Stimulated activated CD4-positive, alpha-beta T cell treated with anti-CD3 and anti-CD28 coated beads, TNF-alpha, amount 100 ng/mL, for 24 hours (primary cell): Measurements from ENCODE around the gene PLEKHN1.

Source experiments
- DNase-seq, 3 experiments: peaks; one replicate each; pipeline ENCODE4 v3.0.0-alpha.2; 2020; ENCODE audit warnings: low read depth in 3 of 3

Gene PLEKHN1

DNA sequence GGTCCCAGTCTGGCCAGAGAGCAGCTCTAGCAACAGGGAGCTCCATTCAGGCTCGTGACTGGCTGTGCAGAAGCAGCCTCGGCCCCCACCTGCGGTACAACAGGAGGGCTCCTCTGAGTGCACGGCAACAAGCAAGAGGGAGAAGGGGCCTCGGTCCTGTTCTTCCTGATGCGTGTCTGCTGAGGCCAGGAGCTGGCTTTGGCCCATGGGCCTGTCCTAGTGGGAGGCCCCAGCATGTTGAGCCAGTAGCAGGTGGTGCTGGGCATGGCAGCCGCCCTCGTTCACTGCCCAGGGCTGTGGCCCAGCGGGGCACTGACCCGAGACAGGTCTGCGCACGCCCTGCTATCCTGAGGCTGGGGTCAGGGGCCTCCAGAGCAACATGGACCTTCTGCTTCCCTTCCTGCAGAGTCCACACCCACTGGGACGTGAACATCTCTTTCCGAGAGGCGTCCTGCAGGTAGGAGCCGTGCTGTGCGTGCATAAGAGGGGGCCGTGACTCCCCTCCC lies 35.6 kb upstream of the PLEKHN1 start:
- no peak for DNase-seq

DNA sequence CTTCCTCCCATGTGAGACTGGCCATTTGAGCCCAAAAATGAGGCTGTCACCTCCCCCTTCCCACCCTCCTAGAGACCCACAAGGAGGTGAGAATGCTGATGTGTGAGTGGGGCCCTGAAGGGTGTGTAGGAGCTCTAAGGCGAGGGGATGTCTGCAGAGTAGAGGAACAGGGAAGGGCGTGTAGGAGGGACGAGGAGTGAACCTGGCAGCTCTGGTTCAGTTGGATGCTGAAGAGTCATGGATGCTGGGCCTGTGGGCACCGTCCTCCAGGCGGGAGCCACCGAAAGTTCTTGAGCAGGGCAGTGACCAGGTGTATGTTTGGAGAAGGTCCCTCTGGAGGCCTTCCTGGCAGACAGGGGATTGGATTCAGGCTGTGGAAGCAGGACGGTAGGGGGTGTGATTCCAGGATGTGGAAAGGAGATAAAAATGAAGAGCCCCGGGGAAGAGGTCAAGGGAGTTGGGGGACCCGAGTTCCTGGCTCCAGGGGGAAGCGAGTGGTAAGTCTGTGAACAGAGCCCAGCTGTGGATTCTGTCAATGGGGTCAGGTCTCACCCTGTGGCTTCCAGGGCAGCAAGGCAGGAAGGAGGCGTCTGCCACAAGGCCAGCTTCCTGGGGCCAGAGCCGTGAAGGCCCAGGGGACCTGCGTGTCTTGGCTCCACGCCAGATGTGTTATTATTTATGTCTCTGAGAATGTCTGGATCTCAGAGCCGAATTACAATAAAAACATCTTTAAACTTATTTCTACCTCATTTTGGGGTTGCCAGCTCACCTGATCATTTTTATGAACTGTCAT lies 34.7 kb upstream of the PLEKHN1 start:
- DNase-seq = no peak

DNA sequence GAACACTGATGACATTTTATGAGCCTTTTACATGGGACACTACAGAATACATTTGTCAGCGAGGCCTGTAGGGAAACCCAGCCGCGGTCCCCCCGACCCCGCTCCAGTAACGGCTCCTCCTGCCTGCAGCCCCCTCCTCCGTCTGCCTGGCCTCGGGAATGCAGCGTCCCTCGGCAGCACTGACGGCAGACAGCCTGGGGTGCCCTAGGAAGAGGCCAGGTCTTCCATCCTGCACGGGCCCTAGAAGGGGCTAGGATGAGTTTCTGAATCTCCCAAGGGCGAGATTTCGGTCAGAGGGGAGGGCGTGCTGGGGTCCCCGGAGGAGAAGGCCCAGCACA lies 34.1 kb upstream of the PLEKHN1 start:
- no peak for DNase-seq

DNA sequence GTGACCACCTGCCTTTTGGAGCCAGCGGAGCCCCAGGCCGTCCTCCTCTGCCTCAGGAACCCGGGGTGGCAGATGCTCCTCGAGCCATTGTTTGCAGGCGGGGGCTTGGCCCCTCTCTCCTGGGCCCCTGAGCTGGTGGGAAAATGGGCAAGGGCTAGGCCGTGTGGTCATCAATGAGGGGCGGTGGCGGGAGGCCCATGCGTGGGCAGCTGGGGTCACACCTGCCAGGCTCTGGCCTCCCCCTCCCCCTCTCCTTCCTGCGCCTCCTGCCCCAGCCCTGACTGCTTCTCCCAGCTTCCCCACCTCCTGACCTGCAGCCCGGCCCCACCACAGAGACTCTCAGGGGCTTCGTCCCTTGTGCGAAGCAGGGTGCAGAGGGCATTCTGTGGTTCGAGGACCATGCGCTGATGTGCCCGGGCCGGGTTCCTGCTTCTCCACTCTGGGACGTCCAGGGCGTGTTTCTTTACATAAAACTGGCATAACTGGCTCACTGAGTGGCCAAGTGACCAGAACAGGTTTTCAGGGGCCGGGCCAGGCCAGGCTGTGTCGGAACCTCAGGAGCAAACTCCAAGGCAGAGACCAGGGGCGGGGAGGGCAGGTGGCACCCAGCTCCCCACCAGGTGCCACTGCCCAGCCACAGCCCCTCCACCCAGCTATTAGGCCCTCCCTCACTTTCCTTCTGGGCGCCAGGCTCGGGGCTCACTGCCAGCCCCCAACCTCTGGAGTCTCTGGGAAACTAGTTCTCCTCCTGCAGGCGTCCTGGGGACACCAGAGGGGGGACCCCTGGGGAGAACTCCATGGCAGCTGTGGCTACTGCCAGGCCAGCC lies 33.3 kb upstream of the PLEKHN1 start:
- no peak for DNase-seq

DNA sequence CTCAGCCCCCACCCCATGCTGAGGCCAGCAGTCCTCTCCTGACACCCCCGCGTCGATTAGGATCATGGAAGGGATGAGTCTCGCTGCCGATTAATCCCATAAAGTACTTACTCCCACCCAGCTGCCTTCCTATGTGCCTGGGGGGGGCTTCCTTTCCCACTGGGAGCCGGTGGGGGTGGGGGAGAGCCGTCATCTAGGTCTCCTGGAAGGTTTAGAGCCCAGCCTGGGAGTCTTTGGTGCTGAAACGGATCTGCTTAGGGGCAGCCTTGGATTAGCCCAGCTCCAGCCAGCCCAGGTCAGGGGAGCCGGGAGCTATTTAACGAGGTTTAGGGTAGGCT lies 32.7 kb upstream of the PLEKHN1 start:
- no peak for DNase-seq

DNA sequence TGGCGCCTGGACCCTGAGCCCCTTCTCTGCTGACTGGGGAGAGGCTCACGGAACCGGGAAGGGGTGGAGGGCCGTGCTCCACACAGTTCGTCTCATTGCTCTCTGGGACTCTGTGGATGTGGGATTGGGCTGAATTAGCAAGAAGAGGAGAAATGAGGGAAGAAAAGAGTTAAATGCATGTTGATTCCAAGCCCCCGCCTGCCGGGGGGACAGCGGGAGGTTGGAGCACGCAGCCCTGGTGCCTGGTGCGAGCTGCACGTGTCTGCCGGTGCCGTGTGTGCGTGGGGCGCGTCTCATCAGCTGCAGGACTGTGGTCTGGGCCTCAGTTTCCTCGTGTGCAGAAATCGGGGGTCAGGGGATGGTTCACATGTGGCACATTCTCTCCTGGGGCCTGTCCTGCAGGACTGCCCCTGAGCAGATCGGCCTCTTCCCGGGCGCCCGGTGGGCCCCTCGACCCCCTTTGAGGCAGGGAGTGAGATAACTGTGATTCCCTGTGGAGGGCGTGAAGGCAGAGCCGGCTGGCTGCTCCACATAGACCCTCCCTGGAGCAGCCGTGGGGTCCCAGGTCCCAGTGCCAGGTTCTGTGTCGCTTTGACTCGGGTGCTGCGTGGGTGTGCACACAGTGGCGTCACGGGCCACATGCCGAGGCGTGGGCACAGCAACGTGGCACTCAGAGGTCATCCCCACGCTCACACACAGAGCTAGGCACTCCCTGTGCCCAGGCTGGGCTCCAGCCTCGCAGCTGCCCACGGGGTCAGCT lies 31.1 kb upstream of the PLEKHN1 start:
- DNase-seq = no peak

DNA sequence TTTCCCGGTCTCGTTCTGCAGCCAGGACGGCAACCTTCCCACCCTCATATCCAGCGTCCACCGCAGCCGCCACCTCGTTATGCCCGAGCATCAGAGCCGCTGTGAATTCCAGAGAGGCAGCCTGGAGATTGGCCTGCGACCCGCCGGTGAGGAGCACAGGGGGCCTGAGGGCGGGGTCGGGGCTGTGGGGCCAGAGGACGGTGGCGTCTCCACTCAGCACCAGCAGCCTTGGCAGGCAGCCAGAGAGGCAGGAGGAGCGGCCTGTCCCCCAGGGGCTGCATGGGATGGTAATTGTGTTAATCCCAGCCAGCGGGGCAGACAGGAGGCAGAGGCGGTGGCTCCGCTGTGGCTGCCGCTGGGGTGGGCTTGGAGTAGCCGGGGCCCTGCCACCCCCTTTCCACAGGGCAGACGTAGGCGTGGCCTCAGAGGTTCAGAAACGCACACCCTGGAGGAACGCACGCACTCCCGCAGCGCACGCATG lies 30.5 kb upstream of the PLEKHN1 start:
- no peak for DNase-seq

DNA sequence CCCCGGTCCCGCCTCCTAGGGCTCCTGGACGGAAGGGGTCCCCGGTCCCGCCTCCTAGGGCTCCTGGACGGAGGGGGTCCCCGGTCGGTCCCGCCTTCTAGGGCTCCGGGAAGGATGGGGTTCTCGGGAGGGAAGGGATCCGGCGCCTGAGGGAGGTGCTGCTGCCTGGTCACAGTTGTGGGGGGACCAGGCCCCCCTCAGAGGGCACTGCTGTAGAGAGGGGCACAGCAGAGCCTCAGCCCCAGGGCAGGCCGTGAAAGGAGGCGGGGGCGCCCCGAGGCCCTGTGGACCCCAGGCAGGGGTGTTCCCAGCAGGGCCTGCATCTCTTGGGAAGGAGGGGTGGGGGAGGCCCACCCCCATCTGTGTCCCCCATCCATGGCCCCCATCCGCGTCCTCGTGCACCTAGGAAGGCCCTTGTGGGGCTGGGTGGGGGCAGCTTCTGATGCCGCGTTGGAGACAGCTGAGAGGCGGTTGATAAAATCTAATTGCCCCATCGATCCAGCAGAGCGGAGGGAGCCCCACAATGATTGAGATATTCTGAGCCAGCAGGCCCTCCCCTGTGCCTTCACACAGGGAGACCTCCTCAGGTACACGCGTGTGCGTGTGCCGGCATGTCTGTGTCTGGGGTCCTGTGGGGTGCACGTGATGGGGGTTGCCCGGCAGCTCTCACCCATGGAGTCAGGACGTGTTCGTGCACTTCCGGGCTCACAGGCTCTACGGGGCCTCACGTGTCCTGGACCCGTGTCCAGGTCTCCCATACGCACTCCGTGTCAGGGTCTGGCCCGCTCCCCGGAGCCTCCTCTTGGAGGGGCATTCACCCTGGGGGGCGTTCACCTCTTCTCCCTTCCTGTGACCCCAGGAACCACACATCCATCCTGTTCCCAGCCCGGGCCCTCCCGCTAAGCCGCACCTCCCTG lies 29.7 kb upstream of the PLEKHN1 start:
- no peak for DNase-seq

DNA sequence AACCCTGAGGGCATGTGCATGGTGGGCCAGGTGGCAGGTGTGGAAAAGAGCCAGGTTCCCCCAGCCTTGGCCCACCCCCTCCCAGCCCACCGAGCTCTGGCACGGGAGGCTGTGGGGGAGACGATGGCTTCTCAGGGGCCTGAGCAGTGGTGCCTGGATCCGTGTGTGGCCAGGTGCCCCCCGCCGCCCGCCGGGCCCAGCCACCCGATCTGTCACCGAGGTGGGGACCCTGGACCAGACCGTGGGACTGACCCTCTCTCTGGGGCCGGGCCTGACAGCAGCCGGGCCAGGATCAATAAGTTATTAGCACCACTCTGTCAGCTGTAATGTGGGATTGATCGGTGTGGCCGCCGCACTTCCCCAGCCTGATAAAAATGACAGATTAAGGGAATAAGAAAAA lies 28.8 kb upstream of the PLEKHN1 start:
- DNase-seq = no peak

DNA sequence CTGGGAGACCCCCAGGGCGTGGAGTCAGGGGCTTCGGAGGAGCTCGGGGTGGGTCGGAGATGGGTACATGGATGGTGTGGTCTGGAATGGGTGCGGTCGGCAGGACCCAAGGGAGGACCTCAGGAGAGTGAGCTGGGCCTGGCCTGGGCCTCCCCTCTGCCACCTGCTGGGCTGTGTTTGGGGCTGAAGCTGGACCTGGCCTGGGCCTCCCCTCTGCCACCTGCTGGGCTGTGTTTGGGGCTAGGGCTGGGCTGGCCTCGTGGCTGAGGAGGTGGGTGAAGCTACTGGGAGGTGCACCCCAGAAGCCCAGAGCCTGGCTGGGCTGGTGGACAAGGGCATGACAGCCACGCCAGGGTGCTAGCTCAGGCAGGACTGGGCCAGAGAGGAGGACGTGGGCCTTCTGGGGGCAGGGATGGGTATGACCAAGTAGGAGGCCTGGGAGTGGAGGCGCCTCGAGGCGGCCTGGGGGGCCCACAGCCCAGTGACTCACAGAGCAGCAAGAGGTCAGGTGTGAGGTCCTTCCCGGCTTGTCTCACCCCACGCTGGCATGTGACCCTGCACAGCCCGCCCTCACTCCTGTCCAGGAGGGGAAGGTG lies 28.1 kb upstream of the PLEKHN1 start:
- no peak for DNase-seq

DNA sequence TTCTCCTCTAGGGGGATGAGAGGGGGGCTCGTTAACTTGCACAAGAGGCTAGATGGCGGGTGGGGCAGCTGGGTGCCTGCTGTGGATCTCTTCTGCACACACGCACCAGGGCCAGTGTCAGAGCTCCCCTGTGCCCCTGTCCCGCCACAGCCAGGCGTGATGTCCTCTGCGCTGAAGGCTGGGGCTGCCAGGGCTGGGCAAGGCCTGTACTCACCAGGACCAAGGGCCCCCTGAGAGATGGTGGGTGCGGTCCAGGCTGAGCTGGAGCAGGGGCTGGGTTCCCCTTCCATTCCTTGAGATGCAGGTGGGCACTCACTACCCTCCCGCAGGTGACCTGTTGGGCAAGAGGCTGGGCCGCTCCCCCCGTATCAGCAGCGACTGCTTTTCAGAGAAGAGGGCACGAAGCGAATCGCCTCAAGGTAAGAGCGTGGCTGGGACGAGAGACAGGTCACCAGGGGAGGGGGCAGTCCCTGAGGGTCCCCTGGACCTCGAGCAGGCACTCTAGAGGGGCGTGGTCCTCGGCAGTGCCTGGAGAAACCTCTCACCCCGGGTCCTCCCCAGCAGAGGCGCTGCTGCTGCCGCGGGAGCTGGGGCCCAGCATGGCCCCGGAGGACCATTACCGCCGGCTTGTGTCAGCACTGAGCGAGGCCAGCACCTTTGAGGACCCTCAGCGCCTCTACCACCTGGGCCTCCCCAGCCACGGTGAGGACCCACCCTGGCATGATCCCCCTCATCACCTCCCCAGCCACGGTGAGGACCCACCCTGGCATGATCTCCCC lies 27.4 kb upstream of the PLEKHN1 start:
- DNase-seq = no peak

DNA sequence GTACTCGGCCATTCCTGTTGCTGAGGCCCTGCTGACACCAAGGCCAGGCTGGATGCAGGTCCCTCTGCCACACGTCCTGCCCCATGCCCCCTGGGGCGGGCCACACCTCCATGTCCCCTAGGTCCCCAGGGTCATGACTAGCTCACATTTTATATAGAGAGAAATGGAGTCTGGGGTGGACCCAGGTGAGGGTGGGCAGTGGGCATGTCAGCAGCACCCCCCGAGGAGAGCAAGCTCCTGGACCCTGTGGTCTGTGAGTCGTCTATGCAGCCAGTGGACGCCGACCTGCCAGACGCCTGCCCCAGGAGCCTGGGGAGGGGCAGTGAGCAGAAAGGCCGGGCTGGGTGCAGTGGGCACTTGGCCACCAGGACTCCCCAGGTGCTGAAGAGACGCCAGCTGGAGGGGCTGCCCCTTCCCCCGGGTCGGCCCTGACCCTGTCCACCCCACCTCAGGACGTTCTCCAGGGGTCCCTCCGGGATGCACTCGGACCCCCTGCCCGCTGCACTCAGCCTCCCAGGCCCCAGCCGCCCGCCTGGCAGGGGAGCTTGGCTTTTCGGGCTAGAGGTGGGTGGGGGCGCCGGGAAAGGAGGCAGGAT lies 26.7 kb upstream of the PLEKHN1 start:
- no peak for DNase-seq

DNA sequence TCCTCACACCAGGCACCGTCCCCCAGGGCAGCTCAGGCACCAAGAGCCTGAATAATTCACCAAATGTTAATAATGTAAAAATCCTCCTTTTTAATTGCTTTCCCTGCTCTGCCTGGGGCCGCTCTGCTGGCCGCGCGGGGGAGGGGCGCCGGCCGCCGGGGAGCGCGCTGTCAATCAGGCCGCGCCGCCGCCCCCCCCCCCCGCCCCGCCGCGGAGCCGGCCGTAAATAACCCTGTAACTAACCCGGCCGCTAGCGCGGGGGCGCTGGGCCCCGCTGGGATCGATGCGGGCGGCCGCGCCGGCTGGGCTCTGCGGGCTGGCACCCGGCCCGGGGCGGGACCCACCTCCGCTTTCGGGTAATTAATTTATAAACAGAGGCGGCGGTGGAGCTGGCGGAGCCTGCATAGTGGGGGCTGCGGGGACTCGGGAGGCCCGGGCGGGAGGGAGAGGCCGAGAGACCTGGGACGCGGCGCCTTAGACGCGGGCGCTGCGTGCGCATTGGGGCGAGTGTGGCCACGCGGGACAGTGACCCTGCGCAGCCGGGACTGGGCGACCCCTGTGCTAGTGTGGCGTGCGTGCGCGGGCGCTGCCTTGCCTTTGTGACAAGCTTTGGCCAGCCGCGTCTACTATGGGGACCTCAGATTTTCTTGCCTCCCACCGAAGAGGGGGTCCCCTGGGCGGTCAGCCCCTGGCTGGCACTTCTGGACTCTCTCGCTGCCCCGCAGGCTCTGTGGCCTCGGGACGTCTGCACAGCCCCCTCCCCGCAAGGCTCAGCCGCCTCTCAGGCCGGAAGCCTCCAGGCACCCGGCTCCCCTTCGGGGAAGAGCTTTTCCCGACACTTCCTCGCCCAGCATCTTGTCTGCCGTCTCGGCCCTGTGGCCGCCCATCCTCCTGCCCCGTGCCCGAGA lies 25.9 kb upstream of the PLEKHN1 start:
- DNase-seq = no peak

DNA sequence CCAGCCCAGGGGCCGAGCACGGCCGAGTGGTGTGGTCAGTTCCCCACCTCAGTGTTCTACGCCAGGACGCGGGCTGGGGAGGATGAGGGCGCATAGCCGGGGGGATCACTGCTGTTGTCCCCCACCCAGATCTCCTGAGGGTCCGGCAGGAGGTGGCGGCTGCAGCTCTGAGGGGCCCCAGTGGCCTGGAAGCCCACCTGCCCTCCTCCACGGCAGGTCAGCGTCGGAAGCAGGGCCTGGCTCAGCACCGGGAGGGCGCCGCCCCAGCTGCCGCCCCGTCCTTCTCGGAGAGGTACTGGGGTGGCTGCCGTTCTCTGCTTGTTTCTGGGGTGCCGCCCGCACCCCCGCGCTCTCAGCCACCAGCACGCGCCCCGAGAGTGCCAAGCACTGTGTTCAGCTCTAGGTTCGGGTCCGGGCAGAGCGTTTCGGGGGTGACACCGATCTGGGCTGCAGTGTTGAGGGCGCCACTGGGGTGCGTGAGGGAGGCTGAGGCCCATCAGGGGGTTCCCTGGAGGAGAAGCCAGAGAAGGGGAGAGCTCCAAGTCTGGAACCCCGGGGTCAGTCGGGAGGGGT lies 25.2 kb upstream of the PLEKHN1 start:
- DNase-seq = no peak

DNA sequence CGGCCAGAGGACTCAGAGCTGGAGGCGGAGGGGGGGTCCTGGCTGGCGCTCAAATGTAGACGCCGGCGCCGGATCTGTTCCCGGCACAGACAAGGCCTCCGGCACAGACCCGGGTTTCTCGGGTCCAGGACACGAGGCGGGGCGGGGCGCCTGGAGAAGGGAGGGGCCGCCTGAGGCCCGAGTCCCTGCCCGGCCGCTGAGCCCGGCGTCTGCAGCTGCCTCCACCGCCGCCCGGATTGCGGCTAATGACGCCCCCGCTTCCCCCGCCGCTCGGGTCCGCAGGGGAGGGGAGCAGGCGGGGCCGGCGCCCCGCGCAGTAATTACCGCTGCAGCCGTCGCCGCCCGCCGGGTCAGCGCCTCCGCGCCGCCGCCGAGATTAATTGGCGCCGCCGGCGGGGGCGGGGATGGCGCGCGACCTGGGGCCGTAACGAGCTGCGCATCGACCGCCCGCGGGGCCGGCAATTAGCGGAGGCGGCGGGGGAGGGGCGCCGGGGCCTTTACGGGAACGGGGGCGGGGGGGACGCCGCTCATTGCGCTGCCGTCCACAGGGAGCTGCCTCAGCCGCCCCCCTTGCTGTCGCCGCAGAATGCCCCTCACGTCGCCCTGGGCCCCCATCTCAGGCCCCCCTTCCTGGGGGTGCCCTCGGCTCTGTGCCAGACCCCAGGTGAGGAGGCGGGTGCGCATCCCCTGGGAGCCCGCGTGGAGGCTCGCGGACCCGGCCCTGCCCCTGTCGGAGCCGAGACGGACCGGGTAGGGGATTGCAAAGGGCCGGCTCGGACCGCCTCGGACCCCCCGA lies 24.5 kb upstream of the PLEKHN1 start:
- no peak for DNase-seq

DNA sequence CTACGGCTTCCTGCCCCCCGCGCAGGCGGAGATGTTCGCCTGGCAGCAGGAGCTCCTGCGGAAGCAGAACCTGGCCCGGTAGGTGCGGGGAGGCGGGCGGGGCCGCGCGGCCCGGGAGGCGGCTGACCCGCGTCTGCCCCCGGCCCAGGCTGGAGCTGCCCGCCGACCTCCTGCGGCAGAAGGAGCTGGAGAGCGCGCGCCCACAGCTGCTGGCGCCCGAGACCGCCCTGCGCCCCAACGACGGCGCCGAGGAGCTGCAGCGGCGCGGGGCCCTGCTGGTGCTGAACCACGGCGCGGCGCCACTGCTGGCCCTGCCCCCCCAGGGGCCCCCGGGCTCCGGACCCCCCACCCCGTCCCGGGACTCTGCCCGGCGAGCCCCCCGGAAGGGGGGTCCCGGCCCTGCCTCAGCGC lies 23.9 kb upstream of the PLEKHN1 start:
- DNase-seq = no peak

DNA sequence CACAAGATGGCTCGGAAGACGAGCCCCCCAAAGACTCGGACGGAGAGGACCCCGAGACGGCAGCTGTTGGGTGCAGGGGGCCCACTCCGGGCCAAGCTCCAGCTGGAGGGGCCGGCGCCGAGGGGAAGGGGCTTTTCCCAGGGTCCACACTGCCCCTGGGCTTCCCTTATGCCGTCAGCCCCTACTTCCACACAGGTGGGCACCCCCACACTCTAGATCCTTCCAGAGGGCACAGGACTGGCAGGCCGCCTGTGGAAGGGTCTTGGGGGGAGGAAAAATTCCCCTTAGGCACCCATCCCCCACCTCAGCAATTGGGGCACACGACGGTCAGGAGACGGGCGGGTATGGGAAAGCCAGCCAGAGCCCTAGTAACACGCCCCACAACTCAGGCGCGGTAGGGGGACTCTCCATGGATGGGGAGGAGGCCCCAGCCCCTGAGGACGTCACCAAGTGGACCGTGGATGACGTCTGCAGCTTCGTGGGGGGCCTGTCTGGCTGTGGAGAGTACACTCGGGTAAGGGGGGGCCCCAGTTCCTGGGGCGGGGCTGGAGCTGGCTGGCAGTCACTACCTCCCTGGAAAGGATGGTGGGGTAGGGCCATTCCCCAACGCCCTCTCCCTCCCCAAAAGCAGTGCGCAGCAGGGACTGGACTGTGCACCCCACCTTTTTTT lies 23.3 kb upstream of the PLEKHN1 start:
- no peak for DNase-seq
